HG03025 (cell line): ENCODE data around the gene BORCS8.
"Not testable (repeated sequence)": the region's sequence is repeated elsewhere in the genome, so short reads cannot be mapped to it uniquely, and the experiment has no call there.

Experiments used
- ATAC-seq: cut with Tn5 transposase; IDR thresholded peaks from one replicate; pipeline ENCODE4 v1.9.1; 2021; ENCODE audit warnings: mild to moderate bottlenecking, moderate library complexity; ENCODE audit not compliant: unreplicated experiment, low FRiP score

Gene BORCS8

GRCh38 chr19:19154768-19155494 is 37.0 kb downstream of the BORCS8 start:
- no peak for ATAC-seq

- ATAC-seq: no peak
Measured at GRCh38 chr19:19152668-19153384, 39.1 kb downstream of the BORCS8 start.

GRCh38 chr19:19151418-19151817 is 40.5 kb downstream of the BORCS8 start:
- no peak for ATAC-seq

GRCh38 chr19:19149435-19149834 is 42.5 kb downstream of the BORCS8 start:
- ATAC-seq: no peak

GRCh38 chr19:19148504-19148903 is 43.4 kb downstream of the BORCS8 start:
- ATAC-seq: not testable (repeated sequence)

- ATAC-seq: no peak
Measured at GRCh38 chr19:19147344-19147743, 44.6 kb downstream of the BORCS8 start.

- ATAC-seq: no peak
Measured at GRCh38 chr19:19146865-19147264, 45.1 kb downstream of the BORCS8 start.

GRCh38 chr19:19145684-19146608 is 46.0 kb downstream of the BORCS8 start:
- no peak for ATAC-seq

- ATAC-seq: no peak
Measured at GRCh38 chr19:19145281-19145680, 46.7 kb downstream of the BORCS8 start.

GRCh38 chr19:19142347-19142746 is 49.6 kb downstream of the BORCS8 start:
- no peak for ATAC-seq

- no peak for ATAC-seq
Measured at GRCh38 chr19:19140476-19140875, 51.5 kb downstream of the BORCS8 start.

GRCh38 chr19:19139876-19140229 is 52.1 kb downstream of the BORCS8 start:
- no peak for ATAC-seq

GRCh38 chr19:19138109-19138981 is 53.6 kb downstream of the BORCS8 start, which contains the start of gene TMEM161A:
Gene TMEM161A (minus strand): TSS chr19:19138478. CDS start chr19:19138428, 50 bp downstream.
- ATAC-seq: peak; percentile 92

GRCh38 chr19:19137556-19138108 is 54.3 kb downstream of the BORCS8 start:
- no peak for ATAC-seq

GRCh38 chr19:19135713-19136112 is 56.2 kb downstream of the BORCS8 start:
- not testable (repeated sequence) for ATAC-seq

GRCh38 chr19:19134687-19135158 is 57.2 kb downstream of the BORCS8 start:
- no peak for ATAC-seq

- ATAC-seq: no peak
Measured at GRCh38 chr19:19133985-19134384, 58.0 kb downstream of the BORCS8 start.

GRCh38 chr19:19132912-19133311 is 59.0 kb downstream of the BORCS8 start:
- ATAC-seq: no peak

- ATAC-seq: no peak
Measured at GRCh38 chr19:19131989-19132388, 60.0 kb downstream of the BORCS8 start.
